Neural cell (in vitro differentiated cells): Measurements from ENCODE around the gene NLRC3. TPM values are rescaled to one million over a fixed set of nuclear protein-coding genes. Genes with fewer than 3 reads are reported as not detected.

Source experiments
- H2AFZ ChIP-seq: fragments of 200-600, 300-800 bp; sonication (generic), shearing (Covaris generic); 2 replicates; pipeline ENCODE4 v1.6.0; 2014; ENCODE audit warnings: low read depth, mild to moderate bottlenecking, antibody characterized with exemption, low read length, moderate library complexity
- H3F3A ChIP-seq: fragments of 200-600 bp; shearing (Covaris generic); 2 replicates; pipeline ENCODE4 v1.6.1; 2016; ENCODE audit warnings: mild to moderate bottlenecking, moderate library complexity, mixed read lengths, antibody characterized with exemption, low read length; ENCODE audit not compliant: insufficient read depth, poor library complexity, severe bottlenecking
- H3K27ac ChIP-seq: fragments of 200-600, 300-800 bp; sonication (generic), shearing (Covaris generic); 2 replicates; pipeline ENCODE4 v1.5.1; 2014; ENCODE audit warnings: mild to moderate bottlenecking, low read length, moderate library complexity
- H3K27me3 ChIP-seq: fragments of 300-800, 200-600 bp; sonication (generic), shearing (Covaris generic); 2 replicates; pipeline ENCODE4 v1.6.0; 2014; ENCODE audit warnings: mild to moderate bottlenecking, low read depth, low read length, moderate library complexity; ENCODE audit not compliant: insufficient read depth
- H3K36me3 ChIP-seq: fragments of 300-800, 200-600 bp; sonication (generic), shearing (Covaris generic); 2 replicates; pipeline ENCODE4 v1.5.1; 2014; ENCODE audit warnings: mild to moderate bottlenecking, antibody characterized with exemption, low read length, moderate library complexity; ENCODE audit not compliant: insufficient read depth
- H3K4me2 ChIP-seq: fragments of 300-800, 200-600 bp; sonication (generic), shearing (Covaris generic); 2 replicates; pipeline ENCODE4 v1.6.0; 2014; ENCODE audit warnings: mild to moderate bottlenecking, low read length
- H3K4me3 ChIP-seq: fragments of 300-800, 200-600 bp; sonication (generic), shearing (Covaris generic); 2 replicates; pipeline ENCODE4 v1.5.1; 2014; ENCODE audit warnings: mild to moderate bottlenecking, low read length, moderate library complexity
- H3K79me2 ChIP-seq: fragments of 200-600 bp; shearing (Covaris generic); replicated peaks from 2 replicates; pipeline ENCODE4 v1.6.0; 2014; ENCODE audit warnings: mild to moderate bottlenecking, low read length, moderate library complexity; ENCODE audit not compliant: insufficient read depth
- H3K9ac ChIP-seq: fragments of 300-800, 200-600 bp; sonication (generic), shearing (Covaris generic); 2 replicates; pipeline ENCODE4 v1.6.1; 2016; ENCODE audit warnings: mild to moderate bottlenecking, low read length, mixed read lengths
- H3K9me2 ChIP-seq: fragments of 200-600 bp; shearing (Covaris generic); 2 replicates; pipeline ENCODE4 v1.6.1; 2016; ENCODE audit warnings: mild to moderate bottlenecking, low read length, mixed read lengths; ENCODE audit not compliant: insufficient read depth
- H3K9me3 ChIP-seq: fragments of 200-600, 300-800 bp; sonication (generic), shearing (Covaris generic); 2 replicates; pipeline ENCODE4 v1.6.1; 2016; ENCODE audit warnings: mild to moderate bottlenecking, mixed run types, low read length, moderate library complexity, mixed read lengths
- H4K20me1 ChIP-seq: fragments of 200-600 bp; shearing (Covaris generic); 2 replicates; pipeline ENCODE4 v1.6.1; 2016; ENCODE audit warnings: mild to moderate bottlenecking, mixed run types; ENCODE audit not compliant: insufficient read depth
- CTCF ChIP-seq: fragments of 450-650 bp; IDR thresholded peaks from 2 replicates; pipeline ENCODE4 v1.5.1; 2014; ENCODE audit warnings: antibody characterized with exemption, mild to moderate bottlenecking, moderate library complexity; ENCODE audit not compliant: poor library complexity, severe bottlenecking
- EP300 ChIP-seq: fragments of 450-650 bp; conservative IDR thresholded peaks from 2 replicates; pipeline ENCODE4 v1.6.1; 2014; ENCODE audit warnings: antibody characterized with exemption, mild to moderate bottlenecking, moderate library complexity; ENCODE audit not compliant: poor library complexity, severe bottlenecking
- EZH2 ChIP-seq: fragments of 200-600, 300-800 bp; shearing (Covaris generic), sonication (generic); IDR thresholded peaks from 2 replicates; pipeline ENCODE4 v1.6.1; 2014; ENCODE audit warnings: antibody characterized with exemption, low read length, borderline replicate concordance, mild to moderate bottlenecking; ENCODE audit not compliant: insufficient read depth, poor library complexity, severe bottlenecking
- MXI1 ChIP-seq: fragments of 450-650 bp; conservative IDR thresholded peaks from 2 replicates; pipeline ENCODE4 v1.6.1; 2014; ENCODE audit warnings: antibody characterized with exemption, mild to moderate bottlenecking; ENCODE audit not compliant: poor library complexity, severe bottlenecking
- POLR2AphosphoS5 ChIP-seq: IDR thresholded peaks from 2 replicates; pipeline ENCODE4 v1.6.1; 2012
- RAD21 ChIP-seq: fragments of 450-650 bp; conservative IDR thresholded peaks from 2 replicates; pipeline ENCODE4 v1.6.1; 2014; ENCODE audit warnings: antibody characterized with exemption, mild to moderate bottlenecking, moderate library complexity
- REST ChIP-seq: IDR thresholded peaks from 2 replicates; pipeline ENCODE4 v1.6.1; 2012; ENCODE audit warnings: borderline replicate concordance
- SMC3 ChIP-seq: fragments of 450-650 bp; conservative IDR thresholded peaks from 2 replicates; pipeline ENCODE4 v1.6.1; 2014; ENCODE audit warnings: antibody characterized with exemption, mild to moderate bottlenecking, moderate library complexity; ENCODE audit not compliant: poor library complexity
- TAF1 ChIP-seq: IDR thresholded peaks from 2 replicates; pipeline ENCODE4 v1.6.1; 2012; ENCODE audit warnings: low read depth
- polyA plus RNA-seq: library from polyadenylated mRNA; depleted of rRNA; stranded (reverse); fragments of >200 nt; gene quantifications from 2 replicates; pipeline ENCODE4 v1.2.3, GENCODE V29; 2014

The NLRC3 gene
- polyA plus RNA-seq, 1 donor from 2014 or later, result 0.57 TPM

GRCh38 chr16:3561626-3562025 lies 15.6 kb downstream of the NLRC3 start:
- Histone ChIP-seq H3K79me2 (no peaks in the 10 kb centered on the region), H3K27me3 (no peaks in the 10 kb centered on the region), H3K9me3 (no peaks in the 10 kb centered on the region), H3K4me3 (no peak overlapping the region), H3K27ac (no peak overlapping the region), H3F3A (no peaks in the 10 kb centered on the region), H4K20me1 (no peaks in the 10 kb centered on the region), H3K36me3 (no peaks in the 10 kb centered on the region), H3K4me2 (no peak overlapping the region), H2AFZ (no peak overlapping the region), H3K9ac (no peak overlapping the region), H3K9me2 (no peaks in the 10 kb centered on the region)
- TF ChIP-seq RAD21 (no peak), TAF1 (no peak), REST (no peak), MXI1 (no peak), EZH2 (no peak), SMC3 (no peak), EP300 (no peak), CTCF (no peak), POLR2AphosphoS5 (no peak)

GRCh38 chr16:3554351-3554928 lies 22.8 kb downstream of the NLRC3 start:
- no peaks in the 10 kb centered on the region for H3K79me2 ChIP-seq
- no peak overlapping the region for H3K4me2 ChIP-seq
- no peak overlapping the region for H3K4me3 ChIP-seq

More at GRCh38 chr16:3554351-3554928, 22.8 kb downstream of the NLRC3 start:
- no peaks in the 10 kb centered on the region for H3K36me3 ChIP-seq
- no peak overlapping the region for H2AFZ ChIP-seq
- H3K27me3 ChIP-seq, result no peaks in the 10 kb centered on the region
- no peaks in the 10 kb centered on the region for H3K9me3 ChIP-seq
- TF ChIP-seq REST, result no peak
- TF ChIP-seq CTCF, result no peak
- no peak for TF ChIP-seq EZH2
- no peak for TF ChIP-seq RAD21
- TF ChIP-seq MXI1, result no peak
- no peak for TF ChIP-seq EP300
- no peak for TF ChIP-seq SMC3
- no peak for TF ChIP-seq TAF1
- TF ChIP-seq POLR2AphosphoS5, result no peak
- no peaks in the 10 kb centered on the region for H3K9me2 ChIP-seq
- no peaks in the 10 kb centered on the region for H3F3A ChIP-seq
- no peak overlapping the region for H3K9ac ChIP-seq
- H3K27ac ChIP-seq, result no peak overlapping the region
- H4K20me1 ChIP-seq, result no peaks in the 10 kb centered on the region
